MCF 10A (cell line): ENCODE results near the gene RHEX. TPM values are rescaled to one million over a fixed set of nuclear protein-coding genes. Genes with fewer than 3 reads are reported as not detected.

ENCODE experiments used
- BruUV-seq: library from RNA; stranded (reverse); fragments of 400-500 nt; replicated peaks from 2 replicates; lab custom pipeline; 2021; lab: Mats Ljungman, UMichigan
- CTCF ChIA-PET: fragments of 300-600 bp; sonication (Branson Sonifier 250); formaldehyde crosslinking; extraction: SDS; loops from one replicate; lab custom pipeline; 2021; ENCODE audit warnings: antibody characterized with exemption, inconsistent platforms; lab: Yijun Ruan, JAX
- POLR2A ChIA-PET: fragments of 300-600, 350-650 bp; sonication (Branson Sonifier 250); formaldehyde crosslinking; extraction: SDS; loops from one replicate; lab custom pipeline; 2020; ENCODE audit warnings: antibody characterized with exemption, inconsistent platforms; lab: Yijun Ruan, JAX
- DNase-seq: peaks from one replicate; pipeline ENCODE4 v3.0.0-alpha.2; 2018; ENCODE audit not compliant: unreplicated experiment
- H3K27ac Mint-ChIP-seq: one replicate; pipeline ENCODE4 v1.8.0; 2022; ENCODE audit warnings: mild to moderate bottlenecking, low read depth, mixed read lengths; ENCODE audit not compliant: unreplicated experiment
- H3K27me3 Mint-ChIP-seq: one replicate; pipeline ENCODE4 v1.8.0; 2022; ENCODE audit warnings: mixed read lengths; ENCODE audit not compliant: insufficient read depth, unreplicated experiment
- H3K36me3 Mint-ChIP-seq: one replicate; pipeline ENCODE4 v1.8.0; 2022; ENCODE audit warnings: mild to moderate bottlenecking, moderate library complexity, mixed read lengths; ENCODE audit not compliant: insufficient read depth, unreplicated experiment
- H3K4me1 Mint-ChIP-seq: one replicate; pipeline ENCODE4 v1.8.0; 2022; ENCODE audit warnings: mixed read lengths; ENCODE audit not compliant: insufficient read depth, unreplicated experiment
- H3K4me3 Mint-ChIP-seq: one replicate; pipeline ENCODE4 v1.8.0; 2022; ENCODE audit warnings: mild to moderate bottlenecking, moderate library complexity, mixed read lengths; ENCODE audit not compliant: unreplicated experiment
- H3K9me3 Mint-ChIP-seq: one replicate; pipeline ENCODE4 v1.8.0; 2022; ENCODE audit warnings: mixed read lengths; ENCODE audit not compliant: unreplicated experiment
- CTCF ChIP-seq: fragments of 200-600 bp; IDR thresholded peaks from one replicate; pipeline ENCODE4 v1.8.0; 2022; ENCODE audit warnings: antibody characterized with exemption, mild to moderate bottlenecking; ENCODE audit not compliant: unreplicated experiment
- intact Hi-C: fragments of 100-400 bp; cut with micrococcal nuclease; formaldehyde crosslinking; loops from 2 replicates; pipeline ENCODE4 v1.14.1; 2022
- total RNA-seq: library from RNA; stranded (reverse); gene quantifications from 2 replicates; pipeline ENCODE4 v1.2.3, GENCODE V29; 2022

RHEX gene
- total RNA-seq, 1 experiment from 2014 or later, result not detected

GRCh38 chr1:206040328-206040727 is 12.6 kb upstream of the RHEX start:
- intact Hi-C loops, result no loop called here
- ChIA-PET CTCF (interaction anchor here (0.9 to 3.2 kb wide), 3 partner anchors 10 to 66 kb away, joined by 3 to 25 read pairs (median 5); no protein-coding TSS in a partner anchor), POLR2A (interaction anchor here (0.8 to 1.4 kb wide), 3 partner anchors 8 to 29 kb away, joined by 3 to 4 read pairs (median 3); no protein-coding TSS in a partner anchor)
- Mint-ChIP-seq H3K9me3 (no peaks in the 10 kb centered on the region), H3K27ac (no peak overlapping the region), H3K4me3 (no peak overlapping the region), H3K4me1 (peaks cover 7% of the 10 kb centered on the region), H3K36me3 (no peaks in the 10 kb centered on the region), H3K27me3 (peaks cover 26% of the 10 kb centered on the region)
- TF ChIP-seq CTCF, result no peak
- no peak for DNase-seq
- no TSS peak for BruUV-seq

DNA sequence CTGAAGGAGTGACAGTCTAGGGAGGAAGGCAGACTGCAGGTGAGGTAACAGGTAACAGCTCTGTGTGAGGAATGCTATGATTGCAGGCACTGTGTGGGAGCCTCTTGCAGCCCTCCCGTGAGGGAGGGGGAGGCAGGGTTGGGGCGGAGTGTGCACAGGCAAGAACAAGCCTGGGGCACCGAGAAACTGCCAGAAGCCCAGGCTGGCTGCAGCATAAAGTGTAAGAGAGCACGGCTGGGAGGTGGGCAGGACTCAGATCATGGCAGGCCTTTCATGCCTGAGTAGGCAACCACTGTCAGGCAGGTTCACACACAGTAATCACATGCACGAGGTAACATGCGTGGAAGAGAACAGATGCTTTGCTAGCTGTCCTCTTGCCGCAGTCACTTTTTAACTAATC is 11.3 kb upstream of the RHEX start:
- H3K9me3 Mint-ChIP-seq, result no peaks in the 10 kb centered on the region
- no TSS peak for BruUV-seq
- no peaks in the 10 kb centered on the region for H3K36me3 Mint-ChIP-seq
- intact Hi-C loops, result no loop called here
- TF ChIP-seq CTCF, result no peak
- H3K4me1 Mint-ChIP-seq, result peaks cover 7% of the 10 kb centered on the region
- ChIA-PET POLR2A (interaction anchor here (0.7 to 4.1 kb wide), 4 partner anchors 11 to 260 kb away, joined by 3 to 26 read pairs (median 6); no protein-coding TSS in a partner anchor), CTCF (interaction anchor here (0.7 to 7.4 kb wide), 5 partner anchors 11 to 64 kb away, joined by 3 to 72 read pairs (median 5); no protein-coding TSS in a partner anchor)
- peaks cover 26% of the 10 kb centered on the region for H3K27me3 Mint-ChIP-seq
- H3K4me3 Mint-ChIP-seq, result no peak overlapping the region
- peak; percentile 51 for DNase-seq
- no peak overlapping the region for H3K27ac Mint-ChIP-seq

DNA sequence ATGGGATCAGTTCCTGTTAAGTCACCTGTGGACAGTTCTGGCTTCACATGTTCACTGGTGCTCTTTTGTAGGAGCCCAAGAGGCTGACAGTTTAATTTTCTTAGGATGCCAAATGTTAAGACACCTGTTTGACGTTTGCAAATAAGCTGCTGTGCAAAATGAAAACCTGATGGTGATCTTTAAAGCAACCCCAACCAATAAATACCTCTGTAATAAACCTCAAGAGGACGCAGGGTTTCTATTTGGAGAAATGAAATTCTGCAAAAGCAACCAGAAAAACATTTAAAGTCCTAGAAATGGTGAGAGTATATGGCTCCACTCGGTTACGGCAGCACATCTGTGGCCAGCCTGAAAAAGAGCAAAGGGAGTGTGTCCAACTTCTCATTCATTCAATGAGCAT is 5.7 kb upstream of the RHEX start:
- Mint-ChIP-seq H3K36me3 (no peaks in the 10 kb centered on the region), H3K4me1 (peaks cover 14% of the 10 kb centered on the region), H3K9me3 (no peaks in the 10 kb centered on the region), H3K27ac (no peak overlapping the region), H3K27me3 (no peaks in the 10 kb centered on the region), H3K4me3 (no peak overlapping the region)
- DNase-seq, result no peak
- no peak for TF ChIP-seq CTCF
- no TSS peak for BruUV-seq
- intact Hi-C loops, result no loop called here
- ChIA-PET POLR2A (no interaction called here), CTCF (interaction anchor here (0.5 to 7.4 kb wide), 4 partner anchors 16 to 385 kb away, joined by 3 to 72 read pairs (median 4); no protein-coding TSS in a partner anchor)

DNA sequence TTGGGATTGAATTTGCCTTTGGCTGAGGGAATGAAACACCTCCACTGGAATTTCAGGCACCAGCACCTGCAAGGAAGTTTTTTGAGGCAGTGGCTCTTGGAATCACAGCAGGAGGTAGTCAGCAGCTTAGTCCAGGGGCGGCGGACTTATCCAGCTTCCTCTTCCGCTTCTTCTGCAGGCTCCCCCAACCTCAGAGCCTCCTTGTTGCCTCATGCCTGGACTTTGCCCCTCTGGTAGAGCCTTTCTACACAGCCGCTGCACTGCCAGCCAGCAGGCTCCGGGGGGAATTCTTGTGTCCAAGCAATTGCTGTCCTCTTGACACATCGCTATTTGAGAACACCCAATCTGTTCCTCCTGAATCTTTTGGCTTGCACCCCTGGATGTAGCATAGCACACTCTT is 4.4 kb upstream of the RHEX start:
- no peaks in the 10 kb centered on the region for H3K36me3 Mint-ChIP-seq
- H3K4me3 Mint-ChIP-seq, result no peak overlapping the region
- no peaks in the 10 kb centered on the region for H3K9me3 Mint-ChIP-seq
- CTCF ChIA-PET, result interaction anchor here (0.6 to 0.8 kb wide), 2 partner anchors 9 to 58 kb away, joined by 3 read pairs; no protein-coding TSS in a partner anchor
- H3K4me1 Mint-ChIP-seq, result peaks cover 14% of the 10 kb centered on the region
- no peak for TF ChIP-seq CTCF
- no peak for DNase-seq
- H3K27ac Mint-ChIP-seq, result no peak overlapping the region
- POLR2A ChIA-PET, result interaction anchor here (0.7 to 1.6 kb wide), 2 partner anchors 8 to 52 kb away, joined by 3 to 4 read pairs; no protein-coding TSS in a partner anchor
- no TSS peak for BruUV-seq
- intact Hi-C loops, result no loop called here
- no peaks in the 10 kb centered on the region for H3K27me3 Mint-ChIP-seq
